HL-60 (cell line): ENCODE data around the gene EDA.

ENCODE experiments used
- CTCF ChIP-seq: IDR thresholded peaks from one replicate; pipeline ENCODE4 v1.5.1; 2011; ENCODE audit warnings: low read length, control low read depth, inconsistent platforms; ENCODE audit not compliant: insufficient read depth
- GABPA ChIP-seq: IDR thresholded peaks from 2 replicates; pipeline ENCODE4 v1.6.1; 2012; ENCODE audit warnings: low read depth
- POLR2AphosphoS5 ChIP-seq: IDR thresholded peaks from 2 replicates; pipeline ENCODE4 v1.6.1; 2012; ENCODE audit warnings: low read depth
- REST ChIP-seq: IDR thresholded peaks from 2 replicates; pipeline ENCODE4 v1.6.1; 2012; ENCODE audit warnings: low read depth; ENCODE audit not compliant: insufficient replicate concordance

GRCh38 chrX:69597399-69597798, 18.5 kb upstream of the EDA start:
- TF ChIP-seq CTCF (no peak), POLR2AphosphoS5 (no peak), GABPA (no peak), REST (no peak)
